ENCODE data around the gene GPR137. TPM values are rescaled to one million over a fixed set of nuclear protein-coding genes. Genes with fewer than 3 reads are reported as not detected.

GPR137 gene
- total RNA-seq, 1 donor from 2014 or later = 56.5 TPM

- Mint-ChIP-seq H3K36me3 (ENCODE audit: insufficient read depth) (peaks cover 2% of the 10 kb centered on the region), H3K9me3 (ENCODE audit: low read depth) (no peaks in the 10 kb centered on the region), H3K27ac (peak overlapping the region; percentile 90), H3K4me1 (ENCODE audit: low read depth) (peaks cover 12% of the 10 kb centered on the region), H3K27me3 (no peaks in the 10 kb centered on the region), H3K4me3 (ENCODE audit: low read depth) (peak overlapping the region; percentile 98)
- TF ChIP-seq, protein P1, sequence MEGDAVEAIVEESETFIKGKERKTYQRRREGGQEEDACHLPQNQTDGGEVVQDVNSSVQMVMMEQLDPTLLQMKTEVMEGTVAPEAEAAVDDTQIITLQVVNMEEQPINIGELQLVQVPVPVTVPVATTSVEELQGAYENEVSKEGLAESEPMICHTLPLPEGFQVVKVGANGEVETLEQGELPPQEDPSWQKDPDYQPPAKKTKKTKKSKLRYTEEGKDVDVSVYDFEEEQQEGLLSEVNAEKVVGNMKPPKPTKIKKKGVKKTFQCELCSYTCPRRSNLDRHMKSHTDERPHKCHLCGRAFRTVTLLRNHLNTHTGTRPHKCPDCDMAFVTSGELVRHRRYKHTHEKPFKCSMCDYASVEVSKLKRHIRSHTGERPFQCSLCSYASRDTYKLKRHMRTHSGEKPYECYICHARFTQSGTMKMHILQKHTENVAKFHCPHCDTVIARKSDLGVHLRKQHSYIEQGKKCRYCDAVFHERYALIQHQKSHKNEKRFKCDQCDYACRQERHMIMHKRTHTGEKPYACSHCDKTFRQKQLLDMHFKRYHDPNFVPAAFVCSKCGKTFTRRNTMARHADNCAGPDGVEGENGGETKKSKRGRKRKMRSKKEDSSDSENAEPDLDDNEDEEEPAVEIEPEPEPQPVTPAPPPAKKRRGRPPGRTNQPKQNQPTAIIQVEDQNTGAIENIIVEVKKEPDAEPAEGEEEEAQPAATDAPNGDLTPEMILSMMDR (IDR thresholded peaks at IDR 0.05; ENCODE audit: unreplicated experiment) = no peak
- DNase-seq (ENCODE audit: low spot score, unreplicated experiment) = no peak
Measured at GRCh38 chr11:64268893-64269539, 16.6 kb upstream of the GPR137 start.

DNA sequence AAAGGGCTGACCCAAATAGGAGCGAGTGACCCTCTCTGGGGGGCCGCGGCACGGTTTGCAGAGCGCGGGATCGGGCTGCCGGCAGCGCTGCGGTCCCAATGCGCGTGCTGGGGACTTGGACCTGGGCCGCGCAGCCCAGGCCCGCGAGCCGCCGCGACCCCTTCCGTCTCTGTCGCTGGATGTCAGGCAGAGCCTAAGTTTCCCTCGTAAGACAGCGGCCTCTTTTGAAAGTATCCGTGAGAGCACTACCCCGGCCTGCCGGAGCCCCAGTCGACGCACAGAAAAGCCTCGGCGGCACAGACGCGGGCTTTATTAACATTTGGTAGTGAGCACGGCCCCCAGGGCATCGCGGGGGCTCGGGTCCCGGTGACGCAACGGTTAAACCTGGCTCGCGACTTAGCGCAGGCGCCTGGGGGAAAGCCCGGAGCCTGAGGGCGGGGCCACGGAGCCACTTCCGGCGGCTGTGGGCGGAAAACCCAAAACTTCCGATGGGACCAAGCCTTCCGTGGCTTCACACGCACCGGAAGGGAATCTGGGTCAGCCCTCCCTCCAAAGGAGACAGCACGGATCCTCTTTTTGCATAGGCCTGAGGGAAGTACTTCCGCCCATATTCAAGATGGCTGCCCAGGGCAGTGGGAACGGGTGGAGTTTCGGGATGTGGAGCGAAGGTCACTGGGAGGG, 16.0 kb upstream of the GPR137 start:
- no peaks in the 10 kb centered on the region for H3K9me3 Mint-ChIP-seq (ENCODE audit: low read depth)
- TF ChIP-seq, protein P1 (IDR thresholded peaks at IDR 0.05; ENCODE audit: unreplicated experiment) = peak; percentile 19
- H3K27ac Mint-ChIP-seq = peak overlapping the region; percentile 99
- H3K27me3 Mint-ChIP-seq = no peaks in the 10 kb centered on the region
- H3K4me1 Mint-ChIP-seq (ENCODE audit: low read depth) = peaks cover 12% of the 10 kb centered on the region
- peak overlapping the region; percentile 98 for H3K4me3 Mint-ChIP-seq (ENCODE audit: low read depth)
- peak; percentile 91 for DNase-seq (ENCODE audit: low spot score, unreplicated experiment)
- peaks cover 2% of the 10 kb centered on the region for H3K36me3 Mint-ChIP-seq (ENCODE audit: insufficient read depth)

DNA sequence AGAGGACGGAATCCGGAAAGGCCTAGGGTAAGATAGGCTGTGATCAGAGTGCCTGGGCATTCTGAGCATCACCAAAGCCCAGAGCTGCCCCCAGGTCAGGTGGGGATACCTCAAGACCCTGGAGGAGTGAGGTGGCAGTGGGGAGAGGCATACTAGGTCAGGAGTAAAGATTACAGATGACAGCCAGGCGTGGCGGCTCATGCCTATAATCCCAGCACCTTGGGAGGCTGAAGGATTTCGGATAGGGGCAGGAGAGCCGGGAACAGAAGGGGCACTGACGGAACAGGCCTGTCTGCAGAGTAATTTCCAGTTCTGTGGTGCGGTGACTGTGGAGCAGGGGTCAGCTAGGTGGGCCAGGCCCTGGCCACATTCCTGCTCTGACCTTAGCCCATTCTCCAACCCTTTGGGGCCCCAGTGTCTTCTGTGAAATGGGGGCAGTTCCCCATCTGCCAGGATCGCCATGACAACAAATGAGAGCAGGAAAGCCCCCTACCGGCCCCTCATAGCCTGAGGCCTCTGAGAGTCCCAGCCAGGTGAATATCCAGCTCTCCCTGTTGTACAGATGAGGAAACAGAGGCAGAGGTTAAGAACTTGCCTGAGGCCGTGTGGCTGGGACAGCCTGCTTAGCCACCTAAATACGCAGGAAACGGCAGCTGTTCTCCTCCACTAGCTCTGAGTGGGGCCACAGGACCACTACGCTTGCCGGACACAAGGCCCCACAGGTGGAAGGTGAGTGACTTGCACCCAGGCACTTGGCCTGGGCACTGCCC, 10.4 kb upstream of the GPR137 start:
- TF ChIP-seq, protein P1 (IDR thresholded peaks at IDR 0.05; ENCODE audit: unreplicated experiment) = no peak
- H3K27me3 Mint-ChIP-seq = no peaks in the 10 kb centered on the region
- no peak overlapping the region for H3K4me3 Mint-ChIP-seq (ENCODE audit: low read depth)
- peaks cover 7% of the 10 kb centered on the region for H3K36me3 Mint-ChIP-seq (ENCODE audit: insufficient read depth)
- H3K27ac Mint-ChIP-seq = no peak overlapping the region
- H3K4me1 Mint-ChIP-seq (ENCODE audit: low read depth) = peaks cover 6% of the 10 kb centered on the region
- no peaks in the 10 kb centered on the region for H3K9me3 Mint-ChIP-seq (ENCODE audit: low read depth)
- DNase-seq (ENCODE audit: low spot score, unreplicated experiment) = no peak

DNA sequence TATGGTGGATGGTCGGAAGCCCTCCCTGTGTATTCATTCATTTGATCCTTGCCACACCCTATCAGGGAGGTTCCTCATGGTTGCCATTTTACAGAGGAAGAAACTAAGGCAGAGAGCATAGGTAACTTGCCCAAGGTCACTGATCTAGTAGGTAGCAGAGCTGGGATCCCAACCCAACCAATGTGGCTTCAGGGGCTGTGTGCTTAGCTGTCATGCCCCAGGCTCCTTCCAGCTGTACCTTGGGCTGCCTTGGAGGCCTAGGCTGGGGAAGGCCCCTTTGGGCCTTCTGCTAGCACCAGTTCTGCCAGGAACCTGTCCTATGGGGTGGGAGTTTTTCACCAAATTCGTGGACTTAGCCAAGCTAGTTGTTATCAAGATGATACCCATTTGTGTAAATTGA, 9.8 kb upstream of the GPR137 start:
- Mint-ChIP-seq H3K4me1 (ENCODE audit: low read depth) (peaks cover 4% of the 10 kb centered on the region), H3K27ac (no peak overlapping the region), H3K36me3 (ENCODE audit: insufficient read depth) (peaks cover 7% of the 10 kb centered on the region), H3K4me3 (ENCODE audit: low read depth) (no peak overlapping the region), H3K9me3 (ENCODE audit: low read depth) (no peaks in the 10 kb centered on the region), H3K27me3 (no peaks in the 10 kb centered on the region)
- TF ChIP-seq, protein P1 (IDR thresholded peaks at IDR 0.05; ENCODE audit: unreplicated experiment) = no peak
- DNase-seq (ENCODE audit: low spot score, unreplicated experiment) = no peak

- TF ChIP-seq, protein P1 (IDR thresholded peaks at IDR 0.05; ENCODE audit: unreplicated experiment) = no peak
- no peaks in the 10 kb centered on the region for H3K9me3 Mint-ChIP-seq (ENCODE audit: low read depth)
- peaks cover 7% of the 10 kb centered on the region for H3K36me3 Mint-ChIP-seq (ENCODE audit: insufficient read depth)
- peaks cover 2% of the 10 kb centered on the region for H3K4me1 Mint-ChIP-seq (ENCODE audit: low read depth)
- no peak overlapping the region for H3K27ac Mint-ChIP-seq
- H3K4me3 Mint-ChIP-seq (ENCODE audit: low read depth) = no peak overlapping the region
- H3K27me3 Mint-ChIP-seq = no peaks in the 10 kb centered on the region
- no peak for DNase-seq (ENCODE audit: low spot score, unreplicated experiment)
Measured at GRCh38 chr11:64276653-64277431, 8.8 kb upstream of the GPR137 start.

Measured in progenitor cell of endocrine pancreas (in vitro differentiated cells).